Transverse colon (tissue), 4 donors: ENCODE data around the gene AIFM2.

Source experiments
- CTCF ChIP-seq, 5 experiments: fragments of 200-600 bp in 3 of 5; fragments of 450-650 bp in 2 of 5; sonication (generic) in 3 of 5; IDR thresholded peaks; 1 replicate in 2 of 5; 2 replicates in 3 of 5; pipeline ENCODE4 v1.5.1; 2016 to 2017; ENCODE audit warnings: antibody characterized with exemption in 5 of 5, inconsistent platforms in 3 of 5, mild to moderate bottlenecking in 2 of 5, moderate library complexity in 1 of 5
- EP300 ChIP-seq: sonication (generic); formaldehyde crosslinking; IDR thresholded peaks from one replicate; pipeline ENCODE4 v1.6.1; 2017; ENCODE audit warnings: antibody characterized with exemption, low read depth
- POLR2AphosphoS5 ChIP-seq, 3 donors: sonication (generic); formaldehyde crosslinking; IDR thresholded peaks; one replicate each; pipeline ENCODE4 v1.6.1; 2016; ENCODE audit warnings: antibody characterized with exemption in 3 of 3

- TF ChIP-seq EP300 = no peak
- no peak for TF ChIP-seq POLR2AphosphoS5 (IDR thresholded peaks at IDR 0.05)
- no peak for TF ChIP-seq CTCF (IDR thresholded peaks at IDR 0.05)
These were observed 1.6 kb downstream of the AIFM2 start for GRCh38 chr10:70130878-70131559.
